Adipocyte (in vitro differentiated cells): ENCODE measurements around the gene BABAM1.

Experiments used
- DNase-seq: peaks from one replicate; pipeline ENCODE4 v3.0.0-alpha.2; 2015; ENCODE audit warnings: low read depth
- H3K27me3 ChIP-seq: replicated peaks from 2 replicates; pipeline ENCODE4 v1.7.0; 2013; ENCODE audit warnings: mild to moderate bottlenecking, low read length, moderate library complexity; ENCODE audit not compliant: control insufficient read depth, insufficient read depth
- H3K36me3 ChIP-seq: 2 replicates; pipeline ENCODE4 v1.7.0; 2013; ENCODE audit warnings: low read length, mild to moderate bottlenecking, moderate library complexity; ENCODE audit not compliant: control insufficient read depth, insufficient read depth, severe bottlenecking
- H3K4me1 ChIP-seq: 2 replicates; pipeline ENCODE4 v1.7.0; 2013; ENCODE audit warnings: mild to moderate bottlenecking, low read length, moderate library complexity; ENCODE audit not compliant: control insufficient read depth, insufficient read depth
- H3K4me3 ChIP-seq: 2 replicates; pipeline ENCODE4 v1.7.0; 2013; ENCODE audit warnings: mild to moderate bottlenecking, low read length, moderate library complexity
- H3K9ac ChIP-seq: 2 replicates; pipeline ENCODE4 v1.7.0; 2013; ENCODE audit warnings: mild to moderate bottlenecking, low read length, moderate library complexity
- H3K9me3 ChIP-seq: 2 replicates; pipeline ENCODE4 v1.7.0; 2013; ENCODE audit warnings: mild to moderate bottlenecking, low read length, moderate library complexity; ENCODE audit not compliant: control insufficient read depth

The BABAM1 gene

DNA sequence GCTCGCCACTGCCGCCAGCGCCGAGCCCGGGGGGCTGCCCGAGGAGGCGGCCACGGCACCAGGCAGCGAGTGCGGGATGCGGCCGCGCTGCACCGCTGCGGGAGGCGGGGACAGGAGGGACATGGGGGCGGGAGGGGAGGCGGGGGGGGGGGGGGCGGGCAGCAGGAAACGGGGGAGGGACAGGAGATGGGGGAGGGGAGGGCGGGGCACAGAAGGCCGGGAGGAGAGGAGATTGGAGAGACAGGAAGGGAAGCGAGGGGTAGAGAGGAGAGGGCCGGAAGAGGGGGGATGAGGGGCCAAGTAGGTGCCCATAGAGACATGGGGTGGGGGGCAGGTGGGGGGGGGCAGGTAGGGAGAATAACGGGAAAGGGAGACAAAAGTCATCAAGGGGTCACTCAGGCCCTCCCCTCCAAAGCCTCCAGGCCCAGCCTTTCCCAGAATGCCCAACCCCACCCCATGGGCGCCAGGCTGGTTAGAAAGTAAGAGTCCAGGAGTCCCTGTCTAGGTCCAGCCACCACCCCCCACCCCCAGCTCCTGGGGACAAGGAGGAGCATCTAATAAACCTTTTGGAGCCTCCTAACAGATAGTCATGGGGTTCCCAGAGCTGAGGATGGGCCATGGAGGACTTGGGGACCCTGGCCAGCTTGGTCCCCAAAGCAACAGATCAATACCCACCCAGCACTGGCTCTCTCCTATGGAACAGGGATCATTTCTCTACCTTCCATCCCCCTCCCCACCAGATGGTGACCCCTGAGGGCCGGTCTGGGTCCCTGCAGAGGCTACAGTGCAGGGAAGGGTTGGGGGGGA, 31.1 kb upstream of the BABAM1 start:
- H3K36me3 ChIP-seq: peaks cover 57% of the 10 kb centered on the region
- H3K9me3 ChIP-seq: no peaks in the 10 kb centered on the region
- peaks cover 15% of the 10 kb centered on the region for H3K4me1 ChIP-seq
- peak overlapping the region; percentile 68 for H3K4me3 ChIP-seq
- H3K27me3 ChIP-seq: no peaks in the 10 kb centered on the region
- peak overlapping the region; percentile 56 for H3K9ac ChIP-seq
- DNase-seq: no peak

DNA sequence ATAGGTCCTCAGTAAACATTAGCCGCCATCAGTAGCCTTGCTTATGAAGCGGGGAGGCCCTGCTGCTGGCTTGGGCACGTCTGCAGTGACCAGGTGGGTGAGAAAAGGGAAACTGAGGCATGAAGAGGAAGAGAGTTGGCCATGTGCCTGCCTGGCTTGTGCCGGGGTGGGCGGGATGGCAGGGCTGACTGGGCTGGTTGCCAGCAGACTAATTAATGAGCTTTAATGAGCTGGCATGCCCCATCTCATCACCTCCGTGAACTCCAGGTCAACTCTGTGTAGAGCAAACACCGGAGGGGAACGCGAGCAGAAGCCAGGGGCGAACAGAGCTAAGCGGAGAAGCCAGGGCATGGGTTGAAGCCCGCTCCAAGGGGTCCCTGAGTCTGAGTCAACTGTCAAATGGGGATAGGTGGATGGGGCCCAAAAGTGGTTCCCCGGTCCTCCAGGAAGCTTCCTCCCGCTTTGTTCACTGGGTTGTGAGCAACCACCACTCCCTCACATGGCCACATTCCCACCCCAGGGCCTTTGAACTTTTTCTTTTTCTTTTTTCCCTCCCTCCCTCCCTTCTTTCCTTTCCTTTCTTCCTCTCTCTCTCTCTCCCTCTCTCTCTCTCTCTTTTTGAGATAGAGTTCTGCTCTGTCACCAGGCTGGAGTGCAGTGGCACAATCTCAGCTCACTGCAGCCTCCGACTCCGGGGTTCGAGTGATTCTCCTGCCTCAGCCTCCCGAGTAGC, 30.3 kb upstream of the BABAM1 start:
- Histone ChIP-seq H3K9ac (no peak overlapping the region), H3K9me3 (no peaks in the 10 kb centered on the region), H3K4me1 (peaks cover 20% of the 10 kb centered on the region), H3K4me3 (no peak overlapping the region), H3K27me3 (no peaks in the 10 kb centered on the region), H3K36me3 (peaks cover 51% of the 10 kb centered on the region)
- DNase-seq: no peak

DNA sequence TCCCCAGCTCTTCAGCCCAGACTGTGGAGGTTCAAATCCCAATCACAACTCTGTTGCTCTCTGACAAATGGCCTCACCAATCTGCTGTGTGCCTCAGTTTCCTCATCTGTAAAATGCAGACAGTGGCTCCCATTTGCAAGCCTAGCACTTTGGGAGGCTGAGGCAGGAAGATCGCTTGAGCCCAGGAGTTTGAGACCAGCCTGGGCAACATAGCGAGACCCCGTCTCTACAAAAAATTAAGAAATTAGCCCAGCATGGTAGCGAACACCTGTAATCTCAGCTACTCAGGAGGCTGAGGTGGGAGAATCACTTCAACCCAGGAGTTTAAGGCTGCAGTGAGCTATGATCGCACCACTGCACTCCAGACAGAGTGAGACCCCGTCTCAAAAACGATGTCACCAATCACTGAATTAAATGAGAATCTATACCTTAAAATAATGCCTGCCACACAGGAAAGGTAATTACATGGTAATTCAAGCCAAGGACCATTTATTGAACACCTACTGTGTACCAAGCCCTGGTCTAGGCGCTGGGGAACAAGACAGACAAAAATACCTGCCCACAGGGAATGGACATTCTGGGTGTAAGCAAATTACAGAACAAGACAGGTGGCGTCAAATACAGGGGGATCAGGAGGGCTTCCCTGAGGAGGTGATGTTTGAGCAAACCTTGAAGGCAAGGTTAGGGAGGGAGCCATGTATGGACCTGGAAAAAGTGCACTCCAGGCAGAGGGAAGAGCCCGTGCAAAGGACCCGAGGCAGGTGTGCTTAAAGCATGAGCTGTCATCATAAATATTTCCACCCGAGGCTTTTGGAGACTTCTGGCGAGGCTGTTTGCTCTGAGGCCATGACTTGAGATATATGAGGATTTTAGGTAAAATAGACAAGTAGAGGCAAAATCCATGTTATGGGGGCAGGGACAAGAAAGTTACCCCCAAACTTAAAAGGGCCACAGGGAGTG, 29.2 kb upstream of the BABAM1 start:
- Histone ChIP-seq H3K9me3 (no peaks in the 10 kb centered on the region), H3K36me3 (peaks cover 41% of the 10 kb centered on the region), H3K9ac (no peak overlapping the region), H3K4me1 (peaks cover 30% of the 10 kb centered on the region), H3K4me3 (no peak overlapping the region), H3K27me3 (no peaks in the 10 kb centered on the region)
- no peak for DNase-seq

DNA sequence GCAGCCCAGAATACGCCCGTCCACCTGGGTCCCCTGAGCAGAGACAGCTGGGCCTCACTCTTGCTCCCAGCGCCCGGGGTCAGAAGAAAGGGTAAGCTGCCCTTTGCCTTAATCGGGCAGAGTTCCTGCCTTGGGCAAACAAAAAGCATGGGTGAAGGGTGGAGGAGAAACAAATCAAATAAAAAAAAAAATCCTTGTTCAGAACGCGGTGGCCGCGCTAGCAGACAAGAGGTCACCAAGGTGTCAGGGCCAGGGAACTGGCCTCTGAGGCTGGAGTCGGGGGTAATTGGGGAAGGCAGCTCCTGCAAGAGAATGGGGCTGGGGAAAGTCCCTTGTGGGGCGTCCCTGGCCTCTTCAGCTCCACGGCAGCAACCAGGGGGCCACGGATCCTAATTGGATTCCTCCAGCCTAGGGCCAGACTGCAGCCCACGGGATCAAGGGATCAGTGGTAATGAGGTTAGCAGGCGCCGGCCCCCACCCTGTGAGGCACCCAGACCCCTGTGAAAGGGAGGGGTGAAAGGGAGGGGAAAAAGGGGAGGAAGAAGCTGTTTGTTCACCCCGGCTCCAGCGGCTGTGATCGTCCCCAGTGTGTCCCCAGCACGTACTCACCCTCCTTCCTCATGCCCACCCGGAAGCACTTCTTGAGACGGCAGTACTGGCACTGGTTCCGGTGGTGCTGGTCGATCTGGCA, 27.0 kb upstream of the BABAM1 start:
- peaks cover 31% of the 10 kb centered on the region for H3K4me1 ChIP-seq
- DNase-seq: no peak
- no peaks in the 10 kb centered on the region for H3K9me3 ChIP-seq

DNA sequence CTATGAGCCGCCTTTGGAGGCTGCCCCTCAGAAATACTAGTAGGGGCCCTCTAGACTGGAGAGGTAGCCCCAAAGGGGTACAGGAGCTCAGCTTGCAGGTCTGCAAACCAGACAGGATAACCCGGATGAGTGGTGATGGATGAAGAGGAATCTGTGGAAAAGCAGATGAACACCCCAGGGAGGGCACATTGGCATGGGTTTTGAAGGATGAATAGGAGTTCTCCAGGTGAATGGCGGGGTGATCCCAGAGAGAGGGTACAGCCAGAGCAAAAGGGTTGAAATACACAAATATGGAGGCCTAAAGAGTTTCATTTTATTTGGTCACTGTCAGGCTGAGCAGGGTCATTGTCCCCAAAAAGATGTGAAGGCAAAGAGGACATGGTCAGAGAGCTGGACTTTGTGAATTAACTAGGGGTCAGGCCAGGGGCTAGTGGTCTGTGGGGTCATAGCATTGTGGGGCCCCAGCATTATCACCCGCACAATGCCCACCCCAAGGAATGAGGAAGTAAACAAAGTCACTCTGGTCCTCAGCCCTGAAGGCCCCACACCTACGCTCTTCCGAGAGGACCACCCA, 26.3 kb upstream of the BABAM1 start:
- Histone ChIP-seq H3K27me3 (no peaks in the 10 kb centered on the region), H3K4me3 (no peak overlapping the region), H3K9me3 (no peaks in the 10 kb centered on the region), H3K4me1 (peaks cover 29% of the 10 kb centered on the region), H3K36me3 (peaks cover 29% of the 10 kb centered on the region), H3K9ac (no peak overlapping the region)
- no peak for DNase-seq

More for the DNA sequence above, 27.0 kb upstream of the BABAM1 start:
- Histone ChIP-seq H3K36me3 (peaks cover 29% of the 10 kb centered on the region), H3K27me3 (no peaks in the 10 kb centered on the region), H3K4me3 (no peak overlapping the region), H3K9ac (no peak overlapping the region)

DNA sequence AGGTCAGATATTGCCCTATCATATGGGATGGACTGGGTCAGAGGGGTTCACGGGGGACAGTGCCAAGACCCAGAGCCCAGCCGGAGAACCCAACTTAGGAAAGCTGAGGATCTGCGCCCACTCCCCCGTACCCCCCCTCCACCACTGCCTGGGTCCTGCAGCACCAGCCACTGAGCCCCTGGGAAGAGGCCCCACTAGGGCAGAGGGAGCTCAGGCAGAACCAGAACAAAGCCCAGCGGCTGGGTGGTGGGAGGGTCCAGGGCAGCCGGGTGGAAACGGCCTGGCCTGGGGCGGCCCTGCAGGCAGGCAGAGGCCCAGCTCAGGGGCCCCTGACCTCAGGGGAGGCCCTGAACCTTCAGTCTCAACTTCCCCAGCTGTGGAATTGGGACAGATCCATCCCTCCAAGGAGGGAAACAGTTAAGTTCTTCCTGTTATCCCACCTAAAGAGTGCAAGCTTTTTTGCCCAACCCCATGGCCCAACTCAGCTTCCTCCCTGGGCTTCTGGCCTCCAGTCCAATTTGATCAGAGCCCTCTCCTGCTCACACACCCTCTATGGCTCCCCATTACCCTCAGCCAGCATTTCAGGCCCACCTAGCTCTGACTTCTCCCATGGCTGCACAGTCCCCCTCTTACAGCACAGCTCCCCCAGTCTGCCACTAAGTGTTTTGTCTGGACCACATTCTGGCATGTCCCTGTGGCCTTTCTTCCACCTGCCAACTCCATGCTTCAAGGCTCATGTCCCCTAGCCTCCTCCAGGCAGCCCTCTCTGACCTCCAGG, 24.6 kb upstream of the BABAM1 start:
- Histone ChIP-seq H3K36me3 (peaks cover 22% of the 10 kb centered on the region), H3K4me3 (peak overlapping the region; percentile 96), H3K9ac (peak overlapping the region; percentile 96), H3K27me3 (no peaks in the 10 kb centered on the region), H3K9me3 (no peaks in the 10 kb centered on the region), H3K4me1 (peaks cover 43% of the 10 kb centered on the region)
- DNase-seq: no peak

DNA sequence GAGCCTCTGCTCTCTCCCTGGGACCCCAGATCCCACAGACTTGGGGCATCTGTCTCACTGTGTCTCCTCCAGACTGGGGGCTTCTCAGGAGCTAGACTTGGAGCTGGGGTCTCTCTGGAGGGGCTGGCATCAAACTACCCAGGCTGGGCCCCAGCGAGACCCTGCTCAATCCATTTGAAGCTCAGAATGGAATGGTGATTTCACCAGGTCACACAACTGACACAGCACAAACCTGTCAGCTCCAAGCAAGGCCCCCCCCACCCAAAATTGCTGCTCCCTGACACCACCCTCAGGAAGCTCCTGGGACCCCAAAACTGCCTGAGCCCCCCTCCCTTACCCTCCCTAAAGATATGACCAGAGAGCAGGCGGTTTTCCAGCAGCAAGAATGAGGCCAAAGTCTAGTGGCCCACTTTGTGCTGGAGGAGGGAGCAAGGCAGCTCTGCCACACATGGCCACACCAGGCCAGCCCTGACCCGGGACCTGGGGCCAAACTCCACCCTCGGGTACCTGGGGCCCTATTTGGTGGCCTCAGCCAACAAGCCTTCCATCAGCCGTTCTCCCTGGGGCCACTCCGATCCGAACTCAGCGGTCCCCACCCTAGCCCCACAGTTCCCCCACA, 23.9 kb upstream of the BABAM1 start:
- Histone ChIP-seq H3K9ac (peak overlapping the region; percentile 96), H3K9me3 (no peaks in the 10 kb centered on the region), H3K27me3 (no peaks in the 10 kb centered on the region), H3K4me3 (peak overlapping the region; percentile 96), H3K36me3 (peaks cover 15% of the 10 kb centered on the region), H3K4me1 (peaks cover 45% of the 10 kb centered on the region)
- DNase-seq: peak; percentile 29

DNA sequence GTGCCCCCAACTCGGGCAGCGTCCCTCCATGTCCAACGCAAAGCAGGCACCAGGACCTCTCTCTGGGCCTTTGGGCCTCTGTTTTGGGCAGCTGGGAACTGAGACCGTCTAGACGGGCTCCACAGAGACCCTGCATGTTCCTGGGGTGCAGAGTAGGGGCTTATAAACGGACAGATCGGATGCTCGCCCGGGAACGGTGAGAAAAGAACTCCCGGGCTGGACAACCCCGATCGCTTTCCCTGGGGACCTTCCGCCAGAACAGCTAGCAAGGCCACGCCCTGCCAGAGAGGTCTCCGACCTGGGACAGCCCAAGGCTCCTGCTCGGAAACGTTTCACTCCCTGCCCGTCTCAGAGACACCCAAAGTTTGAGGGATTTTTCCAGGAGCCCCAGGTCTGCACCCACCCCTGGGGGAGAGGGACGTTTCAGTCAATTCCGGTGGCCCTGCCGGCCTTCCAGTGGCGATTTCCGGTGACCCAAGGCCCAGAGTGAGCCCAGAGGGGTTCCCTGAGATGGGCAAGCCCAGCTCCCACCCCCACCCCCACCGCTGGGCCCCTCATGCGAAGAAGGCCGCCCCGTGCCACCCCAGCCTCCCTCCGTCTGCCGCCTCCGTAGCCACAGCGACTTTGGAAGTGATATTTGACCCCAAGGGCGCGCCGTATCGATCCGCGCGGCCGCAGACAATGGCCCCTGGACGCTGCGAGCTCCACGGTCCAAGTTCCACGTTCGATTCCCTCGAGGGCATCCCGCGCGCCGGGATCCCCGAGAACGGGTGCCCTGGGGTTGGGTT, 23.2 kb upstream of the BABAM1 start:
- Histone ChIP-seq H3K36me3 (peaks cover 11% of the 10 kb centered on the region), H3K4me1 (peaks cover 52% of the 10 kb centered on the region), H3K27me3 (no peaks in the 10 kb centered on the region), H3K9ac (peak overlapping the region; percentile 96), H3K9me3 (no peaks in the 10 kb centered on the region), H3K4me3 (peak overlapping the region; percentile 96)
- peak; percentile 71 for DNase-seq
